ENCODE measurements around the gene GRIK4. TPM values are rescaled to one million over a fixed set of nuclear protein-coding genes. Genes with fewer than 3 reads are reported as not detected.

Gene GRIK4
- total and polyA plus RNA-seq, 9 of the 15 experiments (the other 6 are each of a cell fraction or from before 2014, with no cell fraction given) = not detected

DNA sequence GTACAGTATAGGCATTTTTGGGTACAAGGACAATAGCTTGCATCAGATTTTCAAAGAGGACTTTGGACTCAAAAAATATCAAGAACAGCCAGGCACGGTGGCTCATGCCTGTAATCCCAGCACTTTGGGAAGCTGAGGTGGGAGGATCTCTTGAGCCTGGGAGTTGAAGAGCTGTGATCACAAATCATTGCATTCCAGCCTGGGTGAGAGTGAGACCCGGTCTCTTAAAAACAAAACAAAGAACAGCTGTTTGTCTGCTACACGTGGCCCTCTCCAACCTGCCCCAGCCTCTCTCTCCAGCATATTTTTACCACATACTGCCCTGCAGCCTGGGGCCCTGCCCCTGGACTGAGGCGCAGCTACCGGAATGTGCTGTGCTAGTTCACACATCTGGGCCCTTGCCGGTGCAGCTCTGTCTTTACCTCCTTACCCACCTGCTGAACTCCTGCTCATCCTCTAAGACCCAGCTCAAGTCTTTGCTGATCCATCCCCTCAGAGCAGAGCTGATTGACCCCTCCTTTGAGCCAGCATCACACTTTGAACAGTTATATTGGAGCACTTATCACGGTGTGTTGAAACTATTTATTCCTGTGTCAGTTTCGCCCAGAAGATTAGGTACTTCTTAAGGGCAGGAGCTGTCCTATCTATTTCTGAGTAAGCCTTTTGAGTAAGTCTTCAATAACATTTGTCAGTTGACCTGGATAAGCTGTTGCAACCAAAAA lies 29.4 kb downstream of the GRIK4 start:
- no peak for DNase-seq (ENCODE audit: extremely low read depth in 1 of 4, low spot score in 3 of 4)
- Histone ChIP-seq H3K4me1 (replicated peaks in 1 of 2; ENCODE audit: control insufficient read depth in 2 of 2, insufficient read depth in 2 of 2, low read length in 2 of 2) (0 out of 5 replicates have a peak, but pooled peaks cover 0 to 3% of the 10 kb centered on the region in 2 experiments), H3K27ac (ENCODE audit: extremely low read depth, low read depth, low read length) (no peak overlapping the region), H3K9me3 (replicated peaks; ENCODE audit: control insufficient read depth, insufficient read depth, low read depth, low read length) (no peaks in the 10 kb centered on the region), H3K79me2 (ENCODE audit: control insufficient read depth, insufficient read depth, low read length) (no peaks in the 10 kb centered on the region), H3K9ac (ENCODE audit: insufficient read depth in 1 of 2, low read depth in 2 of 2, low read length in 2 of 2) (no peak overlapping the region), H2AFZ (ENCODE audit: low read depth, low read length) (no peak overlapping the region), H3K9me1 (ENCODE audit: control insufficient read depth, insufficient read depth, low read length) (no peaks in the 10 kb centered on the region), H3K4me3 (no peak overlapping the region), H4K20me1 (replicated peaks; ENCODE audit: control insufficient read depth, insufficient read depth, low read length) (0 out of 2 replicates have a peak, but pooled peaks cover under 1% of the 10 kb centered on the region), H3K4me2 (ENCODE audit: insufficient read depth, low read length) (no peak overlapping the region), H3K36me3 (ENCODE audit: control insufficient read depth, insufficient read depth, low read length) (no peaks in the 10 kb centered on the region), H3K27me3 (ENCODE audit: control insufficient read depth in 2 of 2, insufficient read depth in 2 of 2, low read length in 2 of 2) (peaks cover 0 to 45% of the 10 kb centered on the region in 2 experiments; a peak in 3 of 5 replicates)
- in situ Hi-C loops (cut with MboI) (no loop called here), intact Hi-C loops (cut with micrococcal nuclease) (no loop called here)
- ChIA-PET POLR2A (interaction anchor here (0.6 kb wide), 1 partner anchor 20 kb away, joined by 3 read pairs; no protein-coding TSS in a partner anchor), CTCF (ENCODE audit: low intra/inter-chr PET ratio) (no interaction called here)
- TF ChIP-seq HCFC1 (IDR thresholded peaks at IDR 0.05; ENCODE audit: low read depth, low read length) (no peak), KLF13 (tag; IDR thresholded peaks at IDR 0.05; ENCODE audit: borderline replicate concordance, low read depth) (no peak), ARNT (IDR thresholded peaks at IDR 0.05) (no peak), ZNF133 (CRISPR knock-in tag; IDR thresholded peaks at IDR 0.05) (no peak), RAD51 (IDR thresholded peaks at IDR 0.05; ENCODE audit: borderline replicate concordance, low read depth) (no peak), PHF8 (IDR thresholded peaks at IDR 0.05; ENCODE audit: borderline replicate concordance, low read length) (no peak), KDM4B (IDR thresholded peaks at IDR 0.05; ENCODE audit: borderline replicate concordance in 2 of 2, low read depth in 1 of 2) (no peak)
- TF ChIP-seq, protein P1, sequence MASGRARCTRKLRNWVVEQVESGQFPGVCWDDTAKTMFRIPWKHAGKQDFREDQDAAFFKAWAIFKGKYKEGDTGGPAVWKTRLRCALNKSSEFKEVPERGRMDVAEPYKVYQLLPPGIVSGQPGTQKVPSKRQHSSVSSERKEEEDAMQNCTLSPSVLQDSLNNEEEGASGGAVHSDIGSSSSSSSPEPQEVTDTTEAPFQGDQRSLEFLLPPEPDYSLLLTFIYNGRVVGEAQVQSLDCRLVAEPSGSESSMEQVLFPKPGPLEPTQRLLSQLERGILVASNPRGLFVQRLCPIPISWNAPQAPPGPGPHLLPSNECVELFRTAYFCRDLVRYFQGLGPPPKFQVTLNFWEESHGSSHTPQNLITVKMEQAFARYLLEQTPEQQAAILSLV (tag; IDR thresholded peaks at IDR 0.05) = no peak
- WGBS (ENCODE audit: insufficient coverage, low coverage, missing lambda C conversion rate) = under 1% methylated on average over 8 of the region's 8 CpGs
- ATAC-seq = no peak
- no TSS peak for BruUV-seq (replicated peaks)
- FAIRE-seq = no peak

All from K562 (cell line).